Measurements from ENCODE around the gene NSG1.
"Not testable (repeated sequence)": the region's sequence is repeated elsewhere in the genome, so short reads cannot be mapped to it uniquely, and the experiment has no call there.

The NSG1 gene

DNA sequence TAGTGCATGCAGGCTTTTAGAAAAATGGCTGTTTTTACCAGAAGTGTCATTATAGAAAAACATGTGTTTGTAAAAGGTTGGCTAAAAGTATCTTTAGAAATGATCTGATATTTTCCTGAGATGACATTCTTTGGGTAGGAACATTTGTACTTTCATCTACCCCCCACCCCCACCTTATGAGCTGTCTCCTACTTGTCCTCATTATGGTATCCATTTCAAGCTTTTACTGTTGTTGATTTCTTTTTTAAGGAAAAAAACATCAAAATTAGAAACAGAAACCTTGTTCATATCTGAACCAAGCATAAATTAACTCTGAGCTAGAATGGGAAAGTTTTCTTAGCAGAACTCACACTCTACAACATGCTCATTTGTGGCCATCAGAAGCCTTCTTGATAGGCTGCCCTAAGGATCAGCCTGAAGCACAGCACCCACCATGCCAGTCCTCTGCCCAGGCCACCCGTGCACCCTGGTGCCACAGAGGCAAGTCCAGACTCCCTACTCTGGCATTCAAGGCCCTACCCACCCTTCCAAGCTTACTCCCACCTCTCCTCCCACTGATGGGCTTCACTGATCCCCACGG is 49.4 kb downstream of the NSG1 start:
- DNase-seq (ENCODE audit: low read depth): no peak

DNA sequence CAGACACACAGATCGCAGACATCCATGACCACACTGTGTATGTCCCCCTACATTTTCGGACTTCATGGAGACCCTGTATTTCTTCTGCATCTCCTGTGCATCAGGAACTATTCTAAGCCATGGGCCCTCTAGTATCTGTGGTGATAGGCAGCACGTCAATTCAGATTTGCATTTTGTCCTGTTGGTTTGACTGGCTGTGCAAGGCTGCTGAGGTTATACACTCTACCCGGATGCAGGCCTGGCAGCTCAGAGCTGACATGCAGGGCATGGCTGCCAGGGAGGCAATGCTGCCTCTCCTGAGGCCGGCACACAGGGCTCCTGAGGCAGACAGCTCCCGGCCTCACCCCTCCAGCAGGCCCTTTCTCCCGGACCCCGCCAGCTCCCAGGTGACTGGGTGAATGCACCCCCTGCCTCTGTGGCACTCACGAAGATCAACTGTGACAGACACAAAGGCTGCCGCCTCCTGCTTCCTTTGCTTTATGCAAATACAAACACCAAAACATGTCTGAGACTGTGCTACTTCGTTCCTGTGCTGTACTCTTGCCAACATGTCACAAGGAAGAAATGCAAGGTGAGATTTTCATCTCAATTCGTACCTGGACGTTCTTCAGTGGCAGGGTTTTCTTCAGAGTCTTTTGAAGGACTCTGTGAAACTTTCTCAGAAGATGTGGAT is 51.0 kb downstream of the NSG1 start:
- DNase-seq (ENCODE audit: low read depth): no peak

DNA sequence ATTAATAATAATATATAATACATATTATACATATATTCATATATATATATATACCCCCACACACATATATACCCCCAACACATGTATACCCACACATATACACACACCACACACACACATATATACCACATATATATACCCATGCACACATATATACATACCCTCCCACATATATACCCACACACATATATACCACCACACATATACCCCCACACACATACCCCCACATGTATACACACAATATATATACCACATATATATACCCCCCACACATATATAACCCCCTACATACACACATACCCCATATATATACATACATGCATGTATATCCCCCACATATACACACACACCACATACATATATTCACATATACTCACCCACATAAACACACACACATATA is 52.0 kb downstream of the NSG1 start:
- no peak for DNase-seq (ENCODE audit: low read depth)

DNA sequence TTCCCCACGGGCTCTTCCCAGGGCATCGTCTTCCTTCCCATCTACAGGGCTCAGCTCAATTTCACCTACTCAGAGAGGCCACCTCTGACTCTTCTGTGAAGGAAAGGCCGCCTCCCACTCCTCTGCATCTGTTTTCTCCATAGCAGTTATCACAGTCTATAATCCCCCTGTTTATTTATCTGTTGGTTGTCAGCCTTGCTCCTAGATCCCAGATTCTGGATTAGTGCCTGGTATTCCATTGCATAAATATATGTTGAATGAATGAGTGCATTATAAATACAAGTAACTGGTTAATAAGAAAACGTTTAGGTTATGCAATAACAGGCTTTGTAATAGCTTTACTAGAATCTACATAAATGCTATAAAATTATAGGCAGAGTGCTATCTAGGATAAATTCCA is 52.9 kb downstream of the NSG1 start:
- DNase-seq (ENCODE audit: low read depth): no peak

DNA sequence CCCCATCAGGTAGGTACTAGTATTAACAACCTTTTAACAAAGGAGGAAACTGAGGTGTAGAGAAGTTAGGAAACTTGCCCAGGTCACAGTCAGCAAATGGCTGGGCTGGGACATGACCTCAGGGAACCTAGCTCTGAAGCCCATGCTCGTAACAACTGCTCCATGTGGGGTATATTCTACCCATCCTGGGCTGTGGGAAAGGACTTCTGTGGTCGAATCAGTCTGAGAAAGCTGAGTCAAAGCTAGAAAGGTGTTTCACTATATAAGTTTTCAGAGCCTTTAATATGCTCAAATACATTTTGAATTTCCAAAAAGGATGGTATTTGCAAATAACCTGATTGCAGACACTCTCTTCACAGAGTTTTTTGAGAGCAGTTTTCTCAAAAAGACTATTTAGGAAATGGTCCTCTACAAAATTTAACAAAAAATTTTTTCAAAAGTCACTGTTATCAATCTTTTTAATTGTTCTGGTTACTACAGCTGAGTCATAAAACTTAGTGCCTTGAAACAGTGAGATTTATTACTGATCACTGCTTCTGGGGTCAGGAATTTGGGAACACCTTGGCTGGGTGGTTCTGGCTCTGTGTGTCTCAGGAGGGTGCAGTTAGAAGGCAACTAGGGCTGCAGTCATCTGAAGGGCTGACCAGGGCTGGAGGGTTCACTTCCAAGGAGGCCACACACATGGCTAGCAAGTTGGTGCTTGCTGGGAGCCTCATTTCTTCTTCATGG is 53.6 kb downstream of the NSG1 start:
- DNase-seq (ENCODE audit: low read depth): no peak

DNA sequence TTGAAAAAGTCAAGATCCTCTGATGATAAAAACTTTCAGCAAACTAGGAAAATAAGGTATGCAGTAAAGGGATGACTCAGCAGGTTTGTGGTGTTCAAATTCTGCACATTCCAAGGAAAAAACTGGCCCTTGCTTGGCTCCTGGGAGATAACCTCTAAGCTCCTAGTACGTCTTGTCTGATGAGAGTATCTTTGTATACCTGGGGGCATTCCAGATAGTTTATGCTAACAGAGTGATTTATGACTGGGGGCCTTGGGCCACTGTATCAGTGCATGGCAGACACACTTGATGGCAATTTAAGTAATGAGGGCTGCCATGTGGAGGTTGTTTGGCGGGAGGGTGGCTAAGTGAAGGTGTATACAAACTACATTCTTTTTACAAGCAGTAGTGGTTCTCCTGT is 56.9 kb downstream of the NSG1 start:
- DNase-seq (ENCODE audit: low read depth): no peak

DNA sequence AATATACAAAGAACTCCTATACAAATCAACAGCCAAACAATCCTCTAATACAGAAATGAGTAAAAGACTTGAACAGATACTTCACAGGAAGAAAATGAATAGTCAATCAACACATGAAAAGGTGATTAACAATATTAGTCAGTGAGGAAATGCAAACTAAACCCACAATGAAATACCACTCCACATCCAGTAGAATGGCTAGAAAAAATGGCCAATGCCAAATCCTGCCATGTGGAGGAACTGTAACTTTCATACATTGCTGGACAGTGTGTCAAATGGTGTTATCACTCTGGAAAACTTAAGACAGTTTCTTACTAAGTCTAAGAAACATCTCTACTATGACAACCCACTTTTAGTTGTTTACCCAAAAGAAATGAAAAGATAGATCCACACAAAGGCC is 59.5 kb downstream of the NSG1 start:
- DNase-seq (ENCODE audit: low read depth): no peak

DNA sequence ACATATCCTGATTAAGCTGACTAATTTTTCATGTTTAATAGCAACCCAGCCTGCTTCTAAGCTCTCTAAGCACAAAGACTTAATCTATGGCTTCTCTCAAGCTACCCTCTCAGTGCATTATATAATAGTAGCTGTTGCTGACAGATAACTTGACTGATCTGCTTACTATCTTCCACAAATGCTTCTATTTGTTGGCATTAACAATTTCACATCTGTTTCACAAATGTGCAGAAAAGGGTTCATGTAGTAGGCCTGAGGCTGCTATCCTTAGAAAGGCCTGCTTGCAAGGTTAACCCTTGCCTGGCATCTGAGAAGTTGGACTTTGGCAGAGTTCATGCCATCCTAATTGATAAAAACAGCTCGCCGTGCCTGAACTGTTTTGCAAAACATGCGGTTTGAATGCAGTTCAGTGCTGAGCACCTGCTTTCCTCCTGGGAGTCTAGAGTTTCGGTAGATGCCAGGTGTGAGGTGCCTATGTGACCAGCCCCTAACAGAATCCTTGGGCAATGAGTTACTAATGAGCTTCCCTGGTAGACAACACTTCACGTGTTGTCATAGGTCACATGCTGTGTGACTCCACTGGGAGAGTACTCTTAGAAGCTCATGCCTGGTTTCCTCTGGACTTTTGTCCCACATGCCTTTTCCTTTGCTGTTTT is 68.4 kb downstream of the NSG1 start:
- DNase-seq (ENCODE audit: low read depth): no peak

DNA sequence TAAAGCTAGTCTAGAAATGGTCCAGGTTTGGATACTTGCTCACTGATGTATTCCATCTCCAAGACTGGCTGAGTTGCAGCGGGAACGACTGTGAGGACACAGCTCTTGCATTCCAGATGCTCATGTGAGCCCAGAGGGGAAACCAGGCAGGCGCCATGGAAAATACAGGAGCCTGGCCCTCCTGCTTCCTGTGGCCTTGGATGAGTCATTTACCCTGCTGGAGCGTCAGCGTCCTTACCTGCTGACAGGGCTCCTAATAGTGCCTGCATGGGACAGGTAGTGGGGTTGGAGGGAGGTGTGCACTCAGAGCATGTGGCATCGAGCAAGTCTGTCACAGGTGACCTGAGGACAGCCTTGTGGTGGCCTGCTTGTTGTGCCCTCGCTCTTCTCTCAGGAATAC is 69.4 kb downstream of the NSG1 start:
- DNase-seq (ENCODE audit: low read depth): no peak

DNA sequence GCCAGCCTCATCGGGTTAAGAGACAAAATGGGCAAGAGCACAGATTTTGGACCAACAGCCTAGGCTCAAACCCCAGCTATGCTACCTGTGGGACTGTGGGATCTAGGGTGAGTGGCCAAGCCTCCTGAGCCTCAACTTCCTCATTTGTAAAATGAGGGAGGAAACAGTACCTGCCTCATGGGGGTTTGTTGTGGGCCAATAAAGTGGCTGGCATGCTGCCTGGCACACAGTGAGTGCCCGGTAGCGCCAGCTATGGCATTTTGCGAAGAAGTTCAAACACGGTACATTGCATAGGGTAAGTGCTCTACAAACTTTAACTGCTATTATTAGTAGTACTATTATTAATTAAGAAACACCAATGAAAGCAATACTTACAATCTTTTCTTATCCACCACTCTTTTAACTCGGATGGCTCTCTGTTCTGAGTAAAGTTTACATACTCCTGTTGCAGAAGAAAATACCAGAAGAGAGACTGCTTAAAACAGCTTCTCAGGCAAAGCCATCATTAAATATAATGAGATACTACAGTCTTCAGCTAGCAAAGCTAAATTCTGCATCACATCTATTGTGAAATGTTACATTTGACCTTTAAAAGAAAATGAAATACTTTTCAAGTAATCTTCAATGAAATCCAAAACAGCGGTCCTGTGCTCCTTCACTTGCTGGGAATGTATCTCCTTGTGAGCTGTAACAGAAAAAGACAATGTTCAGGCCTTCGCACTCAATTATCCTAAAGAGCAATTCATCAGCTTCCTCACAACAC is 70.1 kb downstream of the NSG1 start:
- no peak for DNase-seq (ENCODE audit: low read depth)

DNA sequence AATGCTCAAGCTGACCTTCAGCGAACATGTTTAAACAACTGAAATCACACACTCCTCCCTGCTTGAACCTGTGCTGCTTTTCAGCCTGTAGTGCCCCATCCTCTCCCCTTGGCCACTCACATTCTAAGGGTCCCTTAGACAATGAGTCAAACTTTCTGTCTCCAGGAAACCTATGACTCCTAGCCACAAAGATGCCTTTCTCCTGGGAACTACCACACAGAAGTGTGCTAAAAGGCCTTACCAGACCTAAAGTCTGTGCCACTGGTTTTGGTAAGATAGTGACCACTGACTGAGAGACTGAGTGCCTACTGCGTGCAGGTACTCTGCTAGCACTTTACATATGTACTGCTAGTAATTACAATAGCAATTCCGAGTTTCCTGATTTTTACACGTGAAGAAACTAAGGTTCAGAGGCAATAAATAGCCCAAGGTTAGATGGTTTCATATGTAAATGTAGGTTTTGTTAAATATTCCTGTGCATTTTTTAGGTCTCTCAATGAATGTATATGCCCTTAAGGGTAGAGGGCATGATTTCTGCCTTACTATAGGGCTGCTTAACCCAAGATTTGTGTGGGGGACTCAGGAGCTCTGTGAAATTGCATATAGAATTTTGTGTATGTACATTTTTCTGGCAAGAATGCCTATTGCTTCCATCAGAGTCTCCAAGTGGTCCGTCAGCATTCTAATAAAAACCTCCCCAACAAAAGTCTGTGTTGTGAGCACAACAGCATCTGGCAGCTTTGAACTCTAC is 71.1 kb downstream of the NSG1 start:
- no peak for DNase-seq (ENCODE audit: low read depth)

DNA sequence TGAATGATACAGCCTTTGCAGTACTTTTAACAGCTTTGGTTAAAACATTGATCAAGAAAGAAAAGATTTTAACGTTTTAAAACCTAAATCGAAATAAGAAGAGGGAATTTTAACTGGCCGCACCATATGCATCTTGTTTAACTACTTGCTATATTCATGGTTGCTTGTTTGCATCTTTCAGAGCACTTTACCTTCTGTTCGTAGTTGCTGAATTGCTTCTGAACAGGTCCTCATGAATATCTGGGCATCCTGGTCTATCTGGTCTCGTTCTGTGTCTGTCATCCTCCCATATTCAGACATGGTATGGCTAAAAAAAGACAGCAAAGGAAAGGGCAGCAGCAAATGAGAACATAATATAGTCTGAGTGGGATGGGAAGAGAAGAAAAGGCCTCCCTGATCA is 72.3 kb downstream of the NSG1 start:
- no peak for DNase-seq (ENCODE audit: low read depth)

DNA sequence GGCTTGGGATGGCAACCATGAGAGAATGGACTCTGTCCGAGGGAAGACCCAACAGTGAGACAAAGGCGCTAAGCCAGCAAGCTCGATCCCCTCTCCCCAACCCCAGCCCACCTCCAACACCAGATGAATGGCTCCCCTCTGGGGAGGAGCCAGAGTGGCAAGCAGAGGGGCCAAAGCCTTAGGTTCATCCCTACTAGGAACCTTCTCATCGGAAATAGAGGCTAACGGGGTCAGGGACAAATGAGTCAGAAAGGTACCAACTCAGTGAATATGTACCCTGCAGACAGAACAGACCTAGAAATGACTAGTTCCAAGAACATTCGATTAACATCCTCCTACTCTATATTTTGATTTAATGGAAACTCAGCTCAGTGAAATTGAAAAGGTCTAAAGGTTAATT is 73.9 kb downstream of the NSG1 start:
- DNase-seq (ENCODE audit: low read depth): no peak

DNA sequence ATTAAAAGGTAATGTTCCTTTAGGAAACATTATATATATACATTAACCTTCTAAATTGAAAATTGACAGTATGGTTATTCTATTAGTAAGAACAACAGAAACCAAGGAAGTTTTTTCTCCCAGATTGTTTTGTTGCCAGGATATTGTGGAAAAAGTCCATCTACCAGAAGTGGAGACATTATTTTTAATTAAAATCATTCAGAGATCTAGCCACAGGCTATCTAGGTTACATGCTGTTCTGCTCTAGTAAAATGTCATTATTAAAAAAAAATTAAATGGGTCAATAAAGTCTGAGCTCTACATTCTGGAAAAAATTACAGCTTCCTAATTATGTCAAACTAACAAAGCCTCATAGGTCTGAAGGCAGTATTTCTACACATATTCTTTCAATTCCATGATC is 74.3 kb downstream of the NSG1 start:
- no peak for DNase-seq (ENCODE audit: low read depth)

DNA sequence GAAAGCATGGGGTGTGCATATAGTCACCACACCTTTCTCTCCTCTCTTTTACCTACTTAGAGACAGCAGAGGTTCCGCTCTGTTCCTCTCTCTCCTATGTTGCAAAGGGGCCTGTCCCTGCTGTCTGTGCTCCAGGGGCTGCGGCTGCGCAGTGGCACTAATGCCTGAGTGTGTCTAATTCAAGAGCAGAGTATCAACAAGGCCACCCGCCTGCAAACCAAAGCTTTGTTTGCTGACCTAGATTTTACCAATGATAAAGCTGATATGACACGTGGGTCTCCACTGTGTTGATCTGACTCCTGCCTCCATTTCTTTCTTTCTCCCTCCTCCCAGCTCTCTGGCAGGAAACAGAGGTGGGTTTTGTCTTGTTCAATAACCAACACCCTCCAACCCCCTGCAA is 74.9 kb downstream of the NSG1 start:
- DNase-seq (ENCODE audit: low read depth): no peak

DNA sequence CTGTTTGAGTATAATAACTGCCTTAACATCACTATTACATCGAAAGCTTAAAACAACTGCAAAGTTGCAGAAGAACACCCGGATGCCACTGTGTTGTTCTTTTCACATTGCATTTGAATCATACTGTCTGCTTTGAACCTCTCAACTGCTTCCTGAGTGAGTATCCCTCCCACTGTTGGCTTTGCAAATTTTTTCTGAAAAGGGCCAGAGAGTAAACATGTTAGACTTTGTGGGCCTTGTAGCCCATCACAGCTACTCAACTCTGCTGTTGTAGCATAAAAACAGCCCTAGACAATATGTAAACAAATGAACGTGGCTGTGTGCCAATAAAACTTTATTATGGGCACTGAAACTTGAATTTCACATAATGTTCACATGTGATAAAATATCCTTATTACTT is 76.1 kb downstream of the NSG1 start:
- DNase-seq (ENCODE audit: low read depth): no peak

DNA sequence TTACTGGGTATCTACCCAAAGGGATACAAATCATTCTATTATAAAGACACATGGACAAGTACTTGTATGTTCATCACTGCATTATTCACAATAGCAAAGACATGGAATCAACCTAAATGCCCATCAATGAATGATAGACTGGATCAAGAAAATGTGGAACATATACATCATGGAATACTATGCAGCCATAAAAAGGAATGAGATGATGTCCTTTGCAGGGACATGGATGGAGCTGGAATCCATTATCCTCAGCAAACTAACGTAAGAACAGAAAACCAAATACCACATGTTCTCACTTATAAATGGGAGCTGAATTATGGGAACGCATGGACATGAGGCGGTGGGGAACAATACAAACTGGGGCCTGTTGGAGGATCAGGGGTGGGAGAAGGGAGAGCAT is 78.3 kb downstream of the NSG1 start:
- not testable (repeated sequence) for DNase-seq (ENCODE audit: low read depth)

Measured in stromal cell of bone marrow (primary cell).